Dermis microvascular lymphatic vessel endothelial cell (primary cell): Measurements from ENCODE around the gene MID1. TPM values are rescaled to one million over a fixed set of nuclear protein-coding genes. Genes with fewer than 3 reads are reported as not detected.
A peak's percentile ranks its signal among the peaks of the same experiment; 100 is the strongest.
"Not testable (repeated sequence)": the region's sequence is repeated elsewhere in the genome, so short reads cannot be mapped to it uniquely, and the experiment has no call there.

Experiments
- DNase-seq, 2 donors: peaks; one replicate each; pipeline versions ENCODE4 v3.0.0 to v3.0.0-alpha.2; 2010; ENCODE audit warnings: low read depth in 2 of 2
- total RNA-seq: library from RNA; depleted of rRNA; stranded (reverse); fragments of >200 nt; gene quantifications from 2 replicates; pipeline ENCODE4 v1.2.1, GENCODE V29; 2014

Gene MID1
- total RNA-seq, 1 donor from 2014 or later, result 25.9 TPM

GRCh38 chrX:10617999-10618351 lies 2.4 kb downstream of the MID1 start:
- DNase-seq, result peak in 1 of 2 donors; percentile 56

- DNase-seq, result no peak
Measured at GRCh38 chrX:10617186-10617998, 3.0 kb downstream of the MID1 start.

GRCh38 chrX:10615931-10616774 lies 4.2 kb downstream of the MID1 start:
- DNase-seq, result peak in 1 of 2 donors; percentile 72

- peak; percentile 68 to 82 for DNase-seq
Measured at GRCh38 chrX:10612215-10612614, 8.2 kb downstream of the MID1 start.

GRCh38 chrX:10611441-10612090 lies 8.8 kb downstream of the MID1 start:
- DNase-seq, result no peak

- DNase-seq, result no peak
Measured at GRCh38 chrX:10608099-10608498, 12.3 kb downstream of the MID1 start.

- DNase-seq, result no peak
Measured at GRCh38 chrX:10607233-10607632, 13.2 kb downstream of the MID1 start.

GRCh38 chrX:10603612-10604011 lies 16.8 kb downstream of the MID1 start:
- no peak for DNase-seq

- no peak for DNase-seq
Measured at GRCh38 chrX:10602646-10603045, 17.7 kb downstream of the MID1 start.

GRCh38 chrX:10600479-10600878 lies 19.9 kb downstream of the MID1 start:
- DNase-seq, result no peak

- no peak for DNase-seq
Measured at GRCh38 chrX:10598540-10598939, 21.8 kb downstream of the MID1 start.

- peak in 1 of 2 donors; percentile 60 for DNase-seq
Measured at GRCh38 chrX:10597871-10598270, 22.5 kb downstream of the MID1 start.

- no peak for DNase-seq
Measured at GRCh38 chrX:10591363-10592335, 28.7 kb downstream of the MID1 start.

- not testable (repeated sequence) for DNase-seq
Measured at GRCh38 chrX:10589787-10590186, 30.6 kb downstream of the MID1 start.

GRCh38 chrX:10589098-10589497 lies 31.3 kb downstream of the MID1 start:
- DNase-seq, result no peak

- DNase-seq, result not testable (repeated sequence)
Measured at GRCh38 chrX:10584882-10585281, 35.5 kb downstream of the MID1 start.

GRCh38 chrX:10582945-10583344 lies 37.4 kb downstream of the MID1 start:
- DNase-seq, result no peak

- DNase-seq, result peak in 1 of 2 donors; percentile 49
Measured at GRCh38 chrX:10582215-10582733, 38.1 kb downstream of the MID1 start.

GRCh38 chrX:10579112-10580011 lies 41.0 kb downstream of the MID1 start:
- peak; percentile 77 to 87 for DNase-seq

- DNase-seq, result no peak
Measured at GRCh38 chrX:10578527-10578926, 41.9 kb downstream of the MID1 start.
